ENCODE data around the gene CDR2. TPM values are rescaled to one million over a fixed set of nuclear protein-coding genes. Genes with fewer than 3 reads are reported as not detected.
A peak's percentile ranks its signal among the peaks of the same experiment; 100 is the strongest.
"Not testable (repeated sequence)": the region's sequence is repeated elsewhere in the genome, so short reads cannot be mapped to it uniquely, and the experiment has no call there.

Gene CDR2
- total and polyA plus RNA-seq, 8 donors = 7.9 to 15.5 (median 9.1) TPM

DNA sequence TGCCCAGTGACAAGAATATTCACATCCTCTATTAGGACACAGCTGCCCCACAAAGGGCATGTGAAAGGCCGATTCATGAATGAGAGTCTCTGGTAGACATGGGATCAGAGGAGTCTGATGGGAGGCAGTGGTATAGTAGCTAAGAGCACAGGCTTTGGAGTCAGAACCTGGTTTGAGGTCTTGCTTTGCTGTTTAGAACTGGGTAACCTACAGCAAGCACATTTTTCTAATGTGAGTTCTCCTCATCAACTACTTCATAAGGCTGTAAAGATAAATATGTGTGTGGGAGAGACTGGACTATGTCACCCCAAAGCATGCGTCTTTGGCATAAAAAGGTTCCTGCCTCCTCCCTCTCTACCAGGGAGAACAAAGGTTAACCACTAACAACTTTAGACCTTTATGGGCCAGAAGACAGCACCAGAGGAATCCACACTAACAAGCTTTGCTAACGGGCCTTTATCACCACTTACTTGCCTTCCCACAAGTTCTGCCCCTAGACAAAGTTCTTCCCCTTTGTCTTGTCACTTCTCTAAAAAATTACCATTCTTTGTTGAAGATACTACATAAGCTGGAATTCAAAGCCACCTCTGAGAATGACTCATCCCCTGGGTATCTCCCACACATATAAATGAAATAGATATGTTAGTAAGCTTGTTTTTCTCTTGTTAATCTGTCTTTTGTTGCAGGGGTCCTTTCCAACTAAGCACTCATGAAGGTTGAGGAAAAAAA lies 21.1 kb downstream of the CDR2 start:
- FAIRE-seq (peak; percentile 29), ATAC-seq (peak; percentile 13 to 76 (median 54)), DNase-seq (no peak)
- Histone ChIP-seq H3K4me3 (no peak overlapping the region), H3K36me3 (peaks cover 0 to 13% (median 1%) of the 10 kb centered on the region in 3 donors), H3K4me1 (peaks cover 0 to 15% (median 4%) of the 10 kb centered on the region in 3 donors), H3K27ac (peak overlapping the region in 3 of 4 donors; percentile 27 to 57 (median 30)), H3K27me3 (no peaks in the 10 kb centered on the region), H3K9me3 (no peaks in the 10 kb centered on the region)
- intact Hi-C loops (cut with DNase I) = no loop called here
- WGBS, 2 donors = 49 to 56% methylated on average over 3 of the region's 3 CpGs
- TF ChIP-seq, protein P1, sequence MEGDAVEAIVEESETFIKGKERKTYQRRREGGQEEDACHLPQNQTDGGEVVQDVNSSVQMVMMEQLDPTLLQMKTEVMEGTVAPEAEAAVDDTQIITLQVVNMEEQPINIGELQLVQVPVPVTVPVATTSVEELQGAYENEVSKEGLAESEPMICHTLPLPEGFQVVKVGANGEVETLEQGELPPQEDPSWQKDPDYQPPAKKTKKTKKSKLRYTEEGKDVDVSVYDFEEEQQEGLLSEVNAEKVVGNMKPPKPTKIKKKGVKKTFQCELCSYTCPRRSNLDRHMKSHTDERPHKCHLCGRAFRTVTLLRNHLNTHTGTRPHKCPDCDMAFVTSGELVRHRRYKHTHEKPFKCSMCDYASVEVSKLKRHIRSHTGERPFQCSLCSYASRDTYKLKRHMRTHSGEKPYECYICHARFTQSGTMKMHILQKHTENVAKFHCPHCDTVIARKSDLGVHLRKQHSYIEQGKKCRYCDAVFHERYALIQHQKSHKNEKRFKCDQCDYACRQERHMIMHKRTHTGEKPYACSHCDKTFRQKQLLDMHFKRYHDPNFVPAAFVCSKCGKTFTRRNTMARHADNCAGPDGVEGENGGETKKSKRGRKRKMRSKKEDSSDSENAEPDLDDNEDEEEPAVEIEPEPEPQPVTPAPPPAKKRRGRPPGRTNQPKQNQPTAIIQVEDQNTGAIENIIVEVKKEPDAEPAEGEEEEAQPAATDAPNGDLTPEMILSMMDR (IDR thresholded peaks at IDR 0.05) = no peak

DNA sequence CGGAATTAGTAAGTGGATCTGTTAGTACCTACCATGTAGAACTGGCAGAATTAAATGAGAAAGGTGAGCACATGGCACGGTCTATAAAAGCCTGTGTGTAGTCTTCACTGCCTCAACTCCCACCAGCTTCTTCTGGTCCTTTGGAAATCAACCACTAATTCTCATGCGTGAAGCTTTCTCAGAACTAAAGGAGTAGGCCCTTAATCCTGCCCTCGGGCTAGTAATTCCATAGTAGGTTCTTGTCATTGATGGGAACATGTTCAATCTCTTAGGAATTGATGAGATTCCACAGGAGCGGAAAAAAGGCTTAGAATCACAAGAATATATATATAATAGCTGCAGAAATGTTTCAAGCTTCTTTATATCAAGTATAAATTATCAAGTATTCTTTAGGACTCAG lies 21.7 kb downstream of the CDR2 start:
- no peak for ATAC-seq
- WGBS, 2 donors = 96 to 98% methylated on average over 5 of the region's 5 CpGs
- intact Hi-C loops (cut with DNase I) = no loop called here
- FAIRE-seq = no peak
- no peak for DNase-seq
- Histone ChIP-seq H3K36me3 (peaks cover 0 to 18% (median 8%) of the 10 kb centered on the region in 3 donors), H3K9me3 (no peaks in the 10 kb centered on the region), H3K4me1 (peaks cover 0 to 15% (median 4%) of the 10 kb centered on the region in 3 donors), H3K4me3 (no peak overlapping the region), H3K27me3 (no peaks in the 10 kb centered on the region), H3K27ac (peak overlapping the region in 3 of 4 donors; percentile 27 to 57 (median 30))
- TF ChIP-seq, protein P1 (IDR thresholded peaks at IDR 0.05) = no peak

DNA sequence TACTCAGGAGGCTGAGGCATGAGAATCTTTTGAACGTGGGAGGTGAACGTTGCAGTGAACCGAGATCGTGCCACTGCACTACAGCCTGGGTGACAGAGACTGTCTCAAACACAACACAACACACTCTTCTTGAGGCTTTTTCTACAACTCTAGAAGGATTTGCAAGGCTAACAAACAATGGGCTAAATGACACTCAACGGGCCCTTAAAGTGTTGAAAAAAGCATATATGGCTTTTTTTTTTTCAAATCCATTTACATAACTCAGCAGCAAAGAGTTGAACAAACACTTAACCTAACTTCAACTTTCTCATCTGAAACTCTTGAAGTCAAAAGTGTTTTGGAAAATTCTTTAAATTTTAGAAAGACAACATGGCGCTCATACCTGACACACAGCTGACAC lies 22.3 kb downstream of the CDR2 start:
- 96 to 98% methylated on average over 6 of the region's 6 CpGs for WGBS, 2 donors
- no peak for ATAC-seq

DNA sequence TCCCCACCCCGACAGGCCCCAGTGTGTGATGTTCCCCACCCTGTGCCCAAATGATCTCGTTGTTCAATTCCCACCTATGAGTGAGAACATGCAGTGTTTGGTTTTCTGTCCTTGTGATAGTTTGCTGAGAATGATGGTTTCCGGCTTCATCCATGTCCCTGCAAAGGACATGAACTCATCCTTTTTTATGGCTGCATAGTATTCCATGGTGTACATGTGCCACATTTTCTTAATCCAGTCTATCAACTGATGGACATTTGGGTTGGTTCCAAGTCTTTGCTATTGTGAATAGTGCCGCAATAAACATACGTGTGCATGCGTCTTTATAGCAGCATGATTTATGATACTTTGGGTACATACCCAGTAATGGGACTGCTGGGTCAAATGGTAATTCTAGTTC lies 23.4 kb downstream of the CDR2 start:
- FAIRE-seq; H3K27me3 ChIP-seq; DNase-seq; H3K4me3 ChIP-seq; ATAC-seq; H3K27ac ChIP-seq; intact Hi-C loops (cut with DNase I); H3K9me3 ChIP-seq: not testable (repeated sequence)
- Histone ChIP-seq H3K36me3 (peaks cover 0 to 35% (median 13%) of the 10 kb centered on the region in 3 donors), H3K4me1 (peaks cover 0 to 15% (median 4%) of the 10 kb centered on the region in 3 donors)
- WGBS, 2 donors = 96 to 97% methylated on average over 6 of the region's 6 CpGs

More for the DNA sequence above, 22.3 kb downstream of the CDR2 start:
- Histone ChIP-seq H3K9me3 (no peaks in the 10 kb centered on the region), H3K27ac (no peak overlapping the region), H3K27me3 (no peaks in the 10 kb centered on the region), H3K36me3 (peaks cover 0 to 24% (median 13%) of the 10 kb centered on the region in 3 donors), H3K4me1 (peaks cover 0 to 15% (median 4%) of the 10 kb centered on the region in 3 donors), H3K4me3 (no peak overlapping the region)
- DNase-seq = no peak
- TF ChIP-seq, protein P1 (IDR thresholded peaks at IDR 0.05) = no peak
- intact Hi-C loops (cut with DNase I) = no loop called here
- FAIRE-seq = no peak

DNA sequence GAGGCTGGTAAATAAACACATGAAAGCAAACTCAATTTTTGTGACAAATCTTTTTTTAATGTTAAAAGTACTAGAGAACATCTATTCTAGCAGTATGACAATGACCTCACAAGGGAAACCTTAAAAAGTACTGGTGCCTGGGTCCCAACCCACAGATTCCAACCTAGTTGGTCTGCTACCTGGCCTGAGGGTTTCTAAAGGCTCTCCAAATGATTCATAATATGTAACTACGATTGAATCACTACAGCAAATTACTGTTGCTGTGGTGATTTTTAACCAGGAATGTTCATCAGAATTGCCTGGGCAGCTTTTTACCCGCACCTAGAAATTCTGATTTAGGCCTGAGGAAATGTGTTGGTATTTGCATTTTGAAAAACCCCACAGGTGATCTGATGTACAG lies 26.1 kb downstream of the CDR2 start:
- H3K36me3 ChIP-seq = peaks cover 0 to 36% (median 13%) of the 10 kb centered on the region in 3 donors
- TF ChIP-seq, protein P1 (IDR thresholded peaks at IDR 0.05) = no peak
- H3K27me3 ChIP-seq = no peaks in the 10 kb centered on the region
- no peak overlapping the region for H3K27ac ChIP-seq
- H3K4me3 ChIP-seq = no peak overlapping the region
- ATAC-seq (no peak), DNase-seq (no peak), FAIRE-seq (no peak)
- intact Hi-C loops (cut with DNase I) = no loop called here
- H3K4me1 ChIP-seq = peaks cover 0 to 3% (median 0%) of the 10 kb centered on the region in 3 donors
- WGBS, 2 donors = 58 to 75% methylated on average over 2 of the region's 2 CpGs
- no peaks in the 10 kb centered on the region for H3K9me3 ChIP-seq
